Endothelial cell of umbilical vein (primary cell): ENCODE measurements around the gene SPTA1. TPM values are rescaled to one million over a fixed set of nuclear protein-coding genes. Genes with fewer than 3 reads are reported as not detected.
"Not testable (repeated sequence)": the region's sequence is repeated elsewhere in the genome, so short reads cannot be mapped to it uniquely, and the experiment has no call there.

Experiments
- BruUV-seq: library from RNA; stranded (reverse); fragments of 400-500 nt; replicated peaks from 2 replicates; lab custom pipeline; 2021; lab: Mats Ljungman, UMichigan
- CTCF ChIA-PET: fragments of 300-600, 350-600 bp; sonication (Branson Sonifier 250); formaldehyde crosslinking; loops from one replicate; lab custom pipeline; 2021; ENCODE audit warnings: antibody characterized with exemption, inconsistent platforms; lab: Charles Lee
- POLR2A ChIA-PET: fragments of 300-600, 350-600 bp; sonication (Branson Sonifier 250); formaldehyde crosslinking; loops from one replicate; lab custom pipeline; 2021; ENCODE audit warnings: antibody characterized with exemption, inconsistent platforms; lab: Charles Lee
- DNase-seq: peaks from one replicate; pipeline ENCODE4 v3.0.0-alpha.2; 2011; ENCODE audit warnings: low read depth, low spot score
- FAIRE-seq: peaks from 2 replicates; lab custom pipeline; 2011; peaks lifted over from hg19 to GRCh38; lab: Jason Lieb, UNC
- H2AFZ ChIP-seq: 2 replicates; pipeline ENCODE4 v1.6.0; 2012; ENCODE audit warnings: low read depth, low read length, control low read depth, inconsistent platforms
- H3K27ac ChIP-seq: 2 replicates; pipeline ENCODE4 v1.5.1; 2011; ENCODE audit warnings: low read depth, mild to moderate bottlenecking, control low read depth, low read length, moderate library complexity; ENCODE audit not compliant: insufficient read depth
- H3K27me3 ChIP-seq, 2 experiments: 2 replicates each; pipeline versions ENCODE4 v1.6.0 to v1.6.1; 2011; ENCODE audit warnings: low read length in 2 of 2, mixed read lengths in 1 of 2; ENCODE audit not compliant: control insufficient read depth in 2 of 2, insufficient read depth in 2 of 2
- H3K36me3 ChIP-seq, 2 experiments: 2 replicates in 1 of 2; 3 replicates in 1 of 2; pipeline ENCODE4 v1.5.1; 2011; ENCODE audit warnings: low read length in 2 of 2, mild to moderate bottlenecking in 1 of 2, moderate library complexity in 1 of 2; ENCODE audit not compliant: control insufficient read depth in 2 of 2, insufficient read depth in 2 of 2; ENCODE audit errors: extremely low read depth in 1 of 2
- H3K4me1 ChIP-seq: 3 replicates; pipeline ENCODE4 v1.5.1; 2011; ENCODE audit warnings: mild to moderate bottlenecking, low read length; ENCODE audit not compliant: control insufficient read depth, insufficient read depth; ENCODE audit errors: extremely low read depth
- H3K4me2 ChIP-seq: 2 replicates; pipeline ENCODE4 v1.6.1; 2011; ENCODE audit warnings: low read length, control low read depth, mixed read lengths; ENCODE audit not compliant: insufficient read depth
- H3K4me3 ChIP-seq, 3 experiments: fragments of 200-600 bp in 1 of 3; sonication (generic), shearing (Covaris generic) in 1 of 3; replicated peaks in 1 of 3; 2 replicates each; pipeline ENCODE4 v1.5.1; 2011 to 2016; ENCODE audit warnings: control low read depth in 3 of 3, low read length in 3 of 3, mild to moderate bottlenecking in 2 of 3, inconsistent platforms in 1 of 3, low read depth in 1 of 3, moderate library complexity in 1 of 3; ENCODE audit not compliant: insufficient read depth in 1 of 3
- H3K79me2 ChIP-seq: 2 replicates; pipeline ENCODE4 v1.6.0; 2012; ENCODE audit warnings: low read length, inconsistent platforms; ENCODE audit not compliant: control insufficient read depth, insufficient read depth
- H3K9ac ChIP-seq: replicated peaks from 2 replicates; pipeline ENCODE3; 2011; ENCODE audit warnings: low read length, control low read depth; ENCODE audit not compliant: insufficient read depth; ENCODE audit errors: extremely low read depth
- H3K9me1 ChIP-seq: replicated peaks from 3 replicates; pipeline ENCODE4 v1.6.0; 2011; ENCODE audit warnings: mild to moderate bottlenecking, low read length; ENCODE audit not compliant: control insufficient read depth, insufficient read depth; ENCODE audit errors: extremely low read depth
- H3K9me3 ChIP-seq: replicated peaks from 2 replicates; pipeline ENCODE4 v1.5.1; 2012; ENCODE audit warnings: low read length, inconsistent platforms; ENCODE audit not compliant: control insufficient read depth, insufficient read depth
- H4K20me1 ChIP-seq: replicated peaks from 2 replicates; pipeline ENCODE3; 2011; ENCODE audit warnings: mild to moderate bottlenecking, low read length; ENCODE audit not compliant: control insufficient read depth, insufficient read depth; ENCODE audit errors: extremely low read depth
- GATA2 ChIP-seq: IDR thresholded peaks from 2 replicates; pipeline ENCODE4 v1.7.0; 2011; ENCODE audit warnings: low read depth, mild to moderate bottlenecking, moderate library complexity, mixed read lengths, low read length; ENCODE audit not compliant: insufficient read length, insufficient read depth
- POLR2AphosphoS5 ChIP-seq: IDR thresholded peaks from 2 replicates; pipeline ENCODE4 v1.6.1; 2012; ENCODE audit warnings: low read depth, mild to moderate bottlenecking, control low read depth, low read length, moderate library complexity; ENCODE audit not compliant: insufficient read depth
- dilution Hi-C: fragments of 300-500 bp; cut with MboI; formaldehyde crosslinking; loops from one replicate; pipeline ENCODE4 v1.15.0; 2019; ENCODE audit warnings: low sequenced_read_pairs; ENCODE audit not compliant: extremely low pct_ligation_motif_present
- intact Hi-C: fragments of 100-400 bp; cut with micrococcal nuclease; formaldehyde crosslinking; loops from one replicate; pipeline ENCODE4 v1.10.0; 2022
- polyA plus RNA-seq, 4 experiments: library from polyadenylated mRNA; depleted of rRNA in 3 of 4; stranded (reverse) in 3 of 4; unstranded in 1 of 4; fragments of >200 nt; gene quantifications; 2 replicates each; pipeline versions ENCODE4 v1.2.1 to v1.2.3, GENCODE V29; 2011 to 2012; ENCODE audit warnings: missing spikeins in 1 of 4
- total RNA-seq: library from RNA; stranded (reverse); gene quantifications from 2 replicates; pipeline ENCODE4 v1.2.3, GENCODE V29; 2021

Gene SPTA1
- total and polyA plus RNA-seq, 2 donors (not counting 3 experiments of a cell fraction or from before 2014, with no cell fraction given): 0.01 to 0.84 TPM

- Histone ChIP-seq H3K27ac (no peak overlapping the region), H3K79me2 (no peaks in the 10 kb centered on the region), H3K9me3 (no peaks in the 10 kb centered on the region), H3K4me1 (no peaks in the 10 kb centered on the region), H3K9ac (no peak overlapping the region), H3K36me3 (no peaks in the 10 kb centered on the region), H3K4me2 (no peak overlapping the region), H4K20me1 (no peaks in the 10 kb centered on the region), H2AFZ (no peak overlapping the region), H3K9me1 (no peaks in the 10 kb centered on the region), H3K4me3 (no peak overlapping the region), H3K27me3 (no peaks in the 10 kb centered on the region)
- ChIA-PET POLR2A (no interaction called here), CTCF (no interaction called here)
- no peak for TF ChIP-seq GATA2
- no peak for TF ChIP-seq POLR2AphosphoS5
- DNase-seq: no peak
- no peak for FAIRE-seq
- BruUV-seq: no TSS peak
- dilution Hi-C loops: no loop called here
- intact Hi-C loops: no loop called here
Observed at GRCh38 chr1:158689110-158689509, 2.6 kb upstream of the SPTA1 start.

GRCh38 chr1:158688343-158688742, 1.8 kb upstream of the SPTA1 start:
- intact Hi-C loops, H3K9me1 ChIP-seq, dilution Hi-C loops, H3K4me2 ChIP-seq, H3K27me3 ChIP-seq, FAIRE-seq, H3K27ac ChIP-seq, H3K4me1 ChIP-seq, H3K4me3 ChIP-seq, CTCF ChIA-PET, H3K36me3 ChIP-seq, H4K20me1 ChIP-seq, DNase-seq, H3K79me2 ChIP-seq, H2AFZ ChIP-seq, H3K9ac ChIP-seq, BruUV-seq, POLR2A ChIA-PET, H3K9me3 ChIP-seq: not testable (repeated sequence)
